ENCODE data around the gene COMP.

DNA sequence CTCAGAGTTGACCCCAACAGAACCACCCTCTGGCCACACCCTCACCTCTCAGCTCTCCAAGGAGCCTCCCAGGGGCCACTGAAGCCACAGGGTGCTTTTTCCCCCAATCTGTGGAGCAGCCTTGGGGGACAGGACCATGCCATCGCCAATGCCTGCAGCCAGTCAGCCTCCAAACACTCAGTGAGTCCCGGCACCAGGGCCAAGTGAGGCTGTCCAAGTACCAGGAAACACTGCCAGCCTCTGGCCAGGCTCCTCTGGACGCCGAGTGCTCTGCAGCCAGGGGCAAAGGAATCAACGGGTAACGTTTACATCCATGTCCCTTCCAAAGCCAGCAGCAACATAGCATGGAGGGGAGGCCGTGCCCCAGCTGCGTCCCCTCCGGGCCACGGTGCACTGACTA is 9.5 kb upstream of the COMP start:
- TF ChIP-seq POLR2A (IDR thresholded peaks at IDR 0.05): no peak
- no peak for TF ChIP-seq POLR2AphosphoS5 (IDR thresholded peaks at IDR 0.05)
